B cell (primary cell): Measurements from ENCODE around the gene ANGPTL2. TPM values are rescaled to one million over a fixed set of nuclear protein-coding genes. Genes with fewer than 3 reads are reported as not detected.

Experiments used
- ATAC-seq: fragments of 200-7000 bp; cut with Tn5 transposase; one replicate; pipeline ENCODE4 v1.10.0; 2021; ENCODE audit warnings: low read depth, mild to moderate bottlenecking, moderate number of reproducible peaks, moderate library complexity
- CTCF ChIA-PET: fragments of 350-600 bp; sonication (Branson Sonifier 250); formaldehyde crosslinking; loops from one replicate; lab custom pipeline; 2021; ENCODE audit warnings: antibody characterized with exemption, inconsistent platforms; lab: Charles Lee
- POLR2A ChIA-PET: fragments of 350-600 bp; sonication (Branson Sonifier 250); formaldehyde crosslinking; loops from one replicate; lab custom pipeline; 2021; ENCODE audit warnings: antibody characterized with exemption; lab: Charles Lee
- DNase-seq: peaks from one replicate; pipeline ENCODE4 v3.0.0; 2013
- H2AFZ ChIP-seq: 2 replicates; pipeline ENCODE4 v1.6.1; 2012; ENCODE audit warnings: mild to moderate bottlenecking, low read depth, low read length; ENCODE audit not compliant: insufficient read depth, poor library complexity, severe bottlenecking
- H3K27ac ChIP-seq, 2 donors: 1 replicate in 1 of 2; 2 replicates in 1 of 2; pipeline ENCODE4 v1.5.1; 2012 to 2013; ENCODE audit warnings: low read length in 2 of 2, mild to moderate bottlenecking in 2 of 2, moderate library complexity in 1 of 2
- H3K27me3 ChIP-seq, 4 experiments: fragments of 200-600 bp in 1 of 4; sonication (generic) in 1 of 4; replicated peaks in 1 of 4; 1 replicate in 2 of 4; 2 replicates in 2 of 4; pipeline versions ENCODE4 v1.6.1 to v1.7.0; 2013 to 2016; ENCODE audit warnings: low read length in 3 of 4, mild to moderate bottlenecking in 2 of 4, mixed read lengths in 1 of 4, moderate library complexity in 1 of 4; ENCODE audit not compliant: insufficient read depth in 4 of 4, control insufficient read depth in 3 of 4; ENCODE audit errors: control extremely low read depth in 1 of 4
- H3K36me3 ChIP-seq, 2 experiments: replicated peaks in 1 of 2; 1 replicate in 1 of 2; 2 replicates in 1 of 2; pipeline versions ENCODE4 v1.6.1 to v1.7.1; 2013; ENCODE audit warnings: low read length in 1 of 2; ENCODE audit not compliant: insufficient read depth in 2 of 2, control insufficient read depth in 1 of 2; ENCODE audit errors: control extremely low read depth in 1 of 2, extremely low read depth in 1 of 2
- H3K4me1 ChIP-seq, 2 donors: fragments of 200-600 bp in 1 of 2; sonication (generic) in 1 of 2; 1 replicate in 1 of 2; 2 replicates in 1 of 2; pipeline versions ENCODE4 v1.5.1 to v1.6.1; 2013 to 2017; ENCODE audit warnings: low read length in 2 of 2; ENCODE audit not compliant: control insufficient read depth in 2 of 2, insufficient read depth in 2 of 2
- H3K4me2 ChIP-seq: replicated peaks from 2 replicates; pipeline ENCODE3; 2012; ENCODE audit warnings: mild to moderate bottlenecking, low read depth, low read length; ENCODE audit not compliant: poor library complexity, severe bottlenecking
- H3K4me3 ChIP-seq, 5 experiments: fragments of 200-600 bp in 1 of 5; sonication (generic) in 1 of 5; 1 replicate in 3 of 5; 2 replicates in 2 of 5; pipeline versions ENCODE4 v1.5.1 to v1.7.0; 2011 to 2016; ENCODE audit warnings: low read length in 4 of 5, mild to moderate bottlenecking in 4 of 5, low read depth in 2 of 5, control low read depth in 1 of 5, moderate library complexity in 1 of 5; ENCODE audit not compliant: insufficient read depth in 1 of 5; ENCODE audit errors: control extremely low read depth in 1 of 5, extremely low read depth in 1 of 5
- H3K79me2 ChIP-seq: fragments of 200-600 bp; sonication (generic); one replicate; pipeline ENCODE4 v1.6.0; 2016; ENCODE audit warnings: low read length; ENCODE audit not compliant: control insufficient read depth, insufficient read depth
- H3K9ac ChIP-seq: fragments of 200-600 bp; sonication (generic); 2 replicates; pipeline ENCODE4 v1.6.1; 2017; ENCODE audit warnings: mild to moderate bottlenecking, low read length, moderate library complexity
- H3K9me3 ChIP-seq, 3 donors: one replicate each; pipeline versions ENCODE4 v1.6.1 to v1.7.1; 2013; ENCODE audit warnings: low read length in 2 of 3; ENCODE audit not compliant: control insufficient read depth in 2 of 3, insufficient read depth in 1 of 3; ENCODE audit errors: control extremely low read depth in 1 of 3
- H4K20me1 ChIP-seq: 2 replicates; pipeline ENCODE4 v1.6.0; 2012; ENCODE audit warnings: mild to moderate bottlenecking, low read length; ENCODE audit not compliant: insufficient read depth, control insufficient read depth, poor library complexity, severe bottlenecking
- H3K27ac Mint-ChIP-seq: one replicate; pipeline ENCODE4 v1.8.0; 2021; ENCODE audit warnings: mixed read lengths
- H3K27me3 Mint-ChIP-seq: one replicate; pipeline ENCODE4 v1.8.0; 2021; ENCODE audit warnings: mixed read lengths
- H3K4me1 Mint-ChIP-seq: one replicate; pipeline ENCODE4 v1.8.0; 2021; ENCODE audit warnings: mixed read lengths
- H3K4me3 Mint-ChIP-seq: one replicate; pipeline ENCODE4 v1.8.0; 2021; ENCODE audit warnings: mixed read lengths
- H3K9me3 Mint-ChIP-seq: one replicate; pipeline ENCODE4 v1.8.0; 2022; ENCODE audit warnings: mixed read lengths; ENCODE audit not compliant: insufficient read depth
- EZH2 ChIP-seq: IDR thresholded peaks from 2 replicates; pipeline ENCODE4 v1.6.1; 2012; ENCODE audit warnings: borderline replicate concordance, low read depth, mild to moderate bottlenecking, moderate library complexity, low read length; ENCODE audit not compliant: insufficient read depth, poor library complexity, severe bottlenecking
- WGBS: methylation state at CpG from one replicate; pipeline ENCODE4 v1.1.5; 2013; ENCODE audit warnings: missing lambda C conversion rate; ENCODE audit not compliant: insufficient coverage; 5-methylcytosine and 5-hydroxymethylcytosine counted together
- intact Hi-C: fragments of 100-400 bp; cut with micrococcal nuclease; formaldehyde crosslinking; loops from one replicate; pipeline ENCODE4 v1.10.0; 2022
- polyA plus RNA-seq: library from polyadenylated mRNA; depleted of rRNA; stranded (reverse); fragments of >200 nt; gene quantifications from 2 replicates; pipeline ENCODE4 v1.2.3, GENCODE V29; 2012
- total RNA-seq, 2 donors: library from RNA; stranded (reverse); fragments of 120-200 nt in 1 of 2; gene quantifications; 1 replicate in 1 of 2; 2 replicates in 1 of 2; pipeline versions ENCODE4 v1.2.3 to v1.2.4, GENCODE V29; 2013 to 2022
- TF ChIP-seq, protein P1 (sequence below): fragments of 200-600 bp; IDR thresholded peaks from one replicate; pipeline ENCODE4 v1.8.0; 2022; ENCODE audit warnings: antibody characterized with exemption, mild to moderate bottlenecking

Gene ANGPTL2
- total and polyA plus RNA-seq, 2 donors (not counting 1 experiment from before 2014, with no cell fraction given): not detected

DNA sequence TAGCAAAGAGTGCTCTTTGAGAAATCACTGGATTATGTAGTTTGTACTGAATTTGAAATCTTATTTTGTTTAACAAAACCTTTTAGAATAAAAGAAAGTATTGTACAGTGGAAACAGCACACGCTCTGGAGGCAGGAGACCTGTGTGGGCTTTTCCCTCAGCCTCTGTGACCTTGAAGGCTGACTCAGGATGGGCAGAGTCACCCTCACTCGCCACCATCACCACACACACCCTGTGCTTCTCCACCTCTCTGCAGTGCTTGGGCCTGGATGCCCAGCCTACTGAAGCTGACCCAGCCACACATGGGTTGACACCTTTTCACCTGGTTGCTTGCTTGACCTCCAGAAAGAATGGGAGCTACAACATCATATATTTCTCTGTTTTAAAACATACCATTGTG is 19.6 kb downstream of the ANGPTL2 start:
- CTCF ChIA-PET: interaction anchor here (1.4 kb wide), 1 partner anchor 15 kb away, joined by 4 read pairs; no protein-coding TSS in a partner anchor

DNA sequence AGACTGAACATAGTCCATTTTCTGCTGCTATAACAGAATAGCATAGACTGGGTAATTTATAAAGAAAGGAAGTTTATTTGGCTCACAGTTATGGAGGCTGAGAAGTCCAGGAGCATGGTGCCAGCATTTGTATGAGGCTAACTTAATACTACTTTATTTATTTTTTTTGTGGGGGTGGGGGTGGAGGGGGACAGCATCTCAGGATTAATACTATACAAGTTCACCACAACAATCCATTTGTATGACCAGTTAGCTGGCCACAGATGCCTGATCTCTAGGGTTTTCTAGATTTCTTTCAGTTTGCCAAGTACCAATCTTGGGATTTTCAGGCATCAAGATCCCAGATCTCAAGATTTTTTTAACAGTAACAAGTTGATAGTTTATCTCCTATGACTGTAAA is 20.3 kb downstream of the ANGPTL2 start:
- Histone ChIP-seq H3K9ac (no peak overlapping the region), H3K27me3 (no peaks in the 10 kb centered on the region), H2AFZ (no peak overlapping the region), H3K9me3 (no peaks in the 10 kb centered on the region), H3K27ac (no peak overlapping the region), H3K79me2 (no peaks in the 10 kb centered on the region), H3K4me1 (no peaks in the 10 kb centered on the region), H3K4me2 (no peak overlapping the region), H4K20me1 (no peaks in the 10 kb centered on the region), H3K36me3 (no peaks in the 10 kb centered on the region), H3K4me3 (no peak overlapping the region)
- Mint-ChIP-seq H3K27ac (no peak overlapping the region), H3K9me3 (no peaks in the 10 kb centered on the region), H3K4me1 (no peaks in the 10 kb centered on the region), H3K4me3 (no peak overlapping the region), H3K27me3 (no peaks in the 10 kb centered on the region)
- ChIA-PET CTCF (interaction anchor here (1.4 kb wide), 1 partner anchor 15 kb away, joined by 4 read pairs; no protein-coding TSS in a partner anchor), POLR2A (no interaction called here)
- TF ChIP-seq, protein P1, sequence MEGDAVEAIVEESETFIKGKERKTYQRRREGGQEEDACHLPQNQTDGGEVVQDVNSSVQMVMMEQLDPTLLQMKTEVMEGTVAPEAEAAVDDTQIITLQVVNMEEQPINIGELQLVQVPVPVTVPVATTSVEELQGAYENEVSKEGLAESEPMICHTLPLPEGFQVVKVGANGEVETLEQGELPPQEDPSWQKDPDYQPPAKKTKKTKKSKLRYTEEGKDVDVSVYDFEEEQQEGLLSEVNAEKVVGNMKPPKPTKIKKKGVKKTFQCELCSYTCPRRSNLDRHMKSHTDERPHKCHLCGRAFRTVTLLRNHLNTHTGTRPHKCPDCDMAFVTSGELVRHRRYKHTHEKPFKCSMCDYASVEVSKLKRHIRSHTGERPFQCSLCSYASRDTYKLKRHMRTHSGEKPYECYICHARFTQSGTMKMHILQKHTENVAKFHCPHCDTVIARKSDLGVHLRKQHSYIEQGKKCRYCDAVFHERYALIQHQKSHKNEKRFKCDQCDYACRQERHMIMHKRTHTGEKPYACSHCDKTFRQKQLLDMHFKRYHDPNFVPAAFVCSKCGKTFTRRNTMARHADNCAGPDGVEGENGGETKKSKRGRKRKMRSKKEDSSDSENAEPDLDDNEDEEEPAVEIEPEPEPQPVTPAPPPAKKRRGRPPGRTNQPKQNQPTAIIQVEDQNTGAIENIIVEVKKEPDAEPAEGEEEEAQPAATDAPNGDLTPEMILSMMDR: no peak
- no peak for TF ChIP-seq EZH2
- ATAC-seq (no peak), DNase-seq (no peak)
- intact Hi-C loops: no loop called here

More for the DNA sequence above, 19.6 kb downstream of the ANGPTL2 start:
- Histone ChIP-seq H3K36me3 (no peaks in the 10 kb centered on the region), H3K27me3 (no peaks in the 10 kb centered on the region), H3K4me2 (no peak overlapping the region), H3K4me3 (no peak overlapping the region), H3K79me2 (no peaks in the 10 kb centered on the region), H2AFZ (no peak overlapping the region), H3K4me1 (no peaks in the 10 kb centered on the region), H3K9ac (no peak overlapping the region), H3K27ac (no peak overlapping the region), H3K9me3 (no peaks in the 10 kb centered on the region), H4K20me1 (no peaks in the 10 kb centered on the region)
- 95% methylated on average over 2 of the region's 2 CpGs for WGBS
- Mint-ChIP-seq H3K9me3 (no peaks in the 10 kb centered on the region), H3K27ac (no peak overlapping the region), H3K4me3 (no peak overlapping the region), H3K4me1 (no peaks in the 10 kb centered on the region), H3K27me3 (no peaks in the 10 kb centered on the region)
- DNase-seq: no peak
- POLR2A ChIA-PET: no interaction called here
- TF ChIP-seq, protein P1: no peak
- TF ChIP-seq EZH2: no peak
- intact Hi-C loops: no loop called here
- ATAC-seq: no peak
